CD8-positive, alpha-beta memory T cell (primary cell): ENCODE data around the gene TBPL2. TPM values are rescaled to one million over a fixed set of nuclear protein-coding genes. Genes with fewer than 3 reads are reported as not detected.
A peak's percentile ranks its signal among the peaks of the same experiment; 100 is the strongest.
"Not testable (repeated sequence)": the region's sequence is repeated elsewhere in the genome, so short reads cannot be mapped to it uniquely, and the experiment has no call there.

Experiments
- CTCF ChIA-PET: fragments of 350-600 bp; sonication (Branson Sonifier 250); formaldehyde crosslinking; loops from one replicate; lab custom pipeline; 2021; ENCODE audit warnings: antibody characterized with exemption; lab: Charles Lee
- POLR2A ChIA-PET: fragments of 350-600 bp; sonication (Branson Sonifier 250); formaldehyde crosslinking; loops from one replicate; lab custom pipeline; 2021; ENCODE audit warnings: antibody characterized with exemption; lab: Charles Lee
- DNase-seq, 5 donors: peaks; one replicate each; pipeline versions ENCODE4 v3.0.0 to v3.0.0-alpha.2; 2020 to 2022; ENCODE audit warnings: mixed read lengths in 1 of 5
- H3K27ac ChIP-seq: one replicate; pipeline ENCODE4 v1.7.0; 2013; ENCODE audit warnings: low read depth, mild to moderate bottlenecking, low read length, moderate library complexity
- H3K27me3 ChIP-seq: 2 replicates; pipeline ENCODE4 v1.7.0; 2013; ENCODE audit warnings: low read length, mild to moderate bottlenecking; ENCODE audit not compliant: insufficient read depth, poor library complexity, severe bottlenecking
- H3K36me3 ChIP-seq: 2 replicates; pipeline ENCODE4 v1.7.0; 2013; ENCODE audit warnings: mild to moderate bottlenecking, low read length, moderate library complexity; ENCODE audit not compliant: insufficient read depth
- H3K4me1 ChIP-seq: 2 replicates; pipeline ENCODE4 v1.7.0; 2013; ENCODE audit warnings: mild to moderate bottlenecking, low read length, moderate library complexity; ENCODE audit not compliant: insufficient read depth
- H3K4me3 ChIP-seq: 2 replicates; pipeline ENCODE4 v1.7.0; 2013; ENCODE audit warnings: mild to moderate bottlenecking, low read length
- H3K9me3 ChIP-seq: 2 replicates; pipeline ENCODE4 v1.7.0; 2013; ENCODE audit warnings: mild to moderate bottlenecking, low read length
- H3K27ac Mint-ChIP-seq, 8 donors: one replicate each; pipeline ENCODE4 v1.8.0; 2020 to 2021; ENCODE audit warnings: mixed read lengths in 8 of 8, mild to moderate bottlenecking in 6 of 8, inconsistent platforms in 3 of 8, moderate library complexity in 3 of 8
- H3K27me3 Mint-ChIP-seq, 2 donors: one replicate each; pipeline ENCODE4 v1.8.0; 2020 to 2021; ENCODE audit warnings: mixed read lengths in 2 of 2, mild to moderate bottlenecking in 1 of 2, moderate library complexity in 1 of 2
- H3K36me3 Mint-ChIP-seq, 3 donors: one replicate each; pipeline ENCODE4 v1.8.0; 2020 to 2021; ENCODE audit warnings: mixed read lengths in 3 of 3, inconsistent platforms in 1 of 3, mild to moderate bottlenecking in 1 of 3
- H3K4me1 Mint-ChIP-seq, 3 donors: one replicate each; pipeline ENCODE4 v1.8.0; 2020 to 2021; ENCODE audit warnings: mixed read lengths in 3 of 3, inconsistent platforms in 1 of 3, mild to moderate bottlenecking in 1 of 3
- H3K4me3 Mint-ChIP-seq, 7 donors: one replicate each; pipeline ENCODE4 v1.8.0; 2020 to 2021; ENCODE audit warnings: mixed read lengths in 7 of 7, mild to moderate bottlenecking in 6 of 7, moderate library complexity in 4 of 7, inconsistent platforms in 2 of 7
- H3K9me3 Mint-ChIP-seq, 5 donors: one replicate each; pipeline ENCODE4 v1.8.0; 2020 to 2022; ENCODE audit warnings: mixed read lengths in 5 of 5, mild to moderate bottlenecking in 3 of 5, moderate library complexity in 2 of 5, inconsistent platforms in 1 of 5
- polyA plus RNA-seq: library from polyadenylated mRNA; unstranded; fragments of 300-500 nt; fragmentation: Illumina TruSeq; gene quantifications from one replicate; pipeline ENCODE4 v1.2.3, GENCODE V29; 2021
- total RNA-seq, 2 experiments: library from RNA; stranded (reverse); gene quantifications; one replicate each; pipeline ENCODE4 v1.2.3, GENCODE V29; 2021

TBPL2 gene
- total and polyA plus RNA-seq, 3 experiments from 2014 or later, result not detected

DNA sequence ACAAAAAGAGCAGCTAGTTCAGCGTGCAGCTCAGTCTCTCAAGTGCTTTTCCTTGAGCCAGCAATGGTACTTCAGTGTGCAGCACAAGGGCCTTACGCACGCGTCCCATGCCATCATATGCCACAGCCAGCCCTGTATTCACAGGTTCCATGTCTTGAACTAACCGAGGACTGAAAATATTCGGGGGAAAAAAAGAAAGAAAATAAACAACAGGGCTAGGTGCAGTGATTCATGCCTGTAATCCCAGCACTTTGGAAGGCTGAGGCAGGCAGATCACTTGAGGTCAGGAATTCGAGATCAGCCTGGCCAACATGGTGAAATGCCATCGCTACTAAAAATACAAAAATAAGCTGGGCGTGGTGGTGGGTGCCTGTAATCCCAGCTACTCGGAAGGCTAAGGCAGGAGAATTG lies 57.4 kb downstream of the TBPL2 start:
- H3K4me1 Mint-ChIP-seq, result peaks cover 14 to 30% (median 20%) of the 10 kb centered on the region in 3 donors
- POLR2A ChIA-PET, result interaction anchor here (0.5 kb wide), 1 partner anchor 50 kb away, joined by 4 read pairs; no protein-coding TSS in a partner anchor
- not testable (repeated sequence) for H3K27ac Mint-ChIP-seq

DNA sequence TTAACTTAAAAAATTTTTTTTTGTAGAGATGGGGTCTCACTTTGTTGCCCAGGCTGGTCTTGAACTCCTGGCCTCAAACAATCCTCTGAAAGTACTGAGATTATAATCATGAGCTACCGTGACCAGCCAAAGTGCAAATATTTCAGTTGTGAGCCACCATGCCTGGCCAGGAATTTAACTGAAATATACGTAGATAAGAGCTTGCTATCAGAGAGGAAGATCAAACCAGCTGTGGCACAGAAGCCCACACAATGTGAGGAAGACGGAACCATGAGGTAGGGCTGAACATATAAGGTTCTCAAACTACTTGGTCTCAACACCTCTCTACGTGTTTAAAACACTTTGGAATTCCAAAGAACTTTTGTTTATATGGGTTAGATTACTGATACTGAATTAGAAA lies 57.9 kb downstream of the TBPL2 start:
- CTCF ChIA-PET, result interaction anchor here (0.9 to 1.3 kb wide), 2 partner anchors 10 kb away, joined by 3 to 4 read pairs; no protein-coding TSS in a partner anchor

More for the DNA sequence above, 57.4 kb downstream of the TBPL2 start:
- CTCF ChIA-PET, result interaction anchor here (1.3 kb wide), 1 partner anchor 10 kb away, joined by 3 read pairs; no protein-coding TSS in a partner anchor
- H3K4me1 ChIP-seq, H3K4me3 ChIP-seq, H3K9me3 Mint-ChIP-seq, H3K27me3 ChIP-seq, H3K27ac ChIP-seq, H3K9me3 ChIP-seq, H3K27me3 Mint-ChIP-seq, H3K4me3 Mint-ChIP-seq, DNase-seq: not testable (repeated sequence)
- H3K36me3 Mint-ChIP-seq, result peaks cover 17 to 84% (median 19%) of the 10 kb centered on the region in 3 donors
- peaks cover 15% of the 10 kb centered on the region for H3K36me3 ChIP-seq

DNA sequence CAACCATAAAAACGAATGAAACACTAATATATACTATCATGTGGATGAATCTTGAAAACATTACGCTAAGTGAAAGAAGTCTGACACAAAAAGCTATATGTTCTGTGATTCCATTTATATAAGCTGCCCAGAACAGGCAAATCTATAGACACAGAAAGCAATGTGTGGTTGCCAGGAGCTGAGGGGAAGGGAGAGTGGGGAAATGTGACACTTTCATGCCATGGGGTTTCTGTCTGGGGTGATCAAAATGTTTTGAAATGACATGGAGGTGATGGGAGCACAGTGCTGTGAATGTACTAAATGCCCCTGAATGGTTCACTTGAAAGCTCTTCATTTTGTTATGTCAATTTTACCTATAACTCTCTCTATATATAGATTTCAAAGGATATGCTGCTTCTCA lies 58.9 kb downstream of the TBPL2 start:
- DNase-seq, result no peak
- Histone ChIP-seq H3K36me3 (peaks cover 15% of the 10 kb centered on the region), H3K27ac (no peak overlapping the region), H3K4me1 (no peaks in the 10 kb centered on the region), H3K4me3 (no peak overlapping the region), H3K9me3 (no peaks in the 10 kb centered on the region), H3K27me3 (no peaks in the 10 kb centered on the region)
- CTCF ChIA-PET, result no interaction called here
- H3K9me3 Mint-ChIP-seq, result no peaks in the 10 kb centered on the region
- H3K4me1 Mint-ChIP-seq, result peaks cover 9 to 20% (median 9%) of the 10 kb centered on the region in 3 donors
- peak overlapping the region in 4 of 8 donors; percentile 3 to 36 (median 27) for H3K27ac Mint-ChIP-seq
- peaks cover 13 to 86% (median 20%) of the 10 kb centered on the region in 3 donors for H3K36me3 Mint-ChIP-seq
- POLR2A ChIA-PET, result no interaction called here
- H3K4me3 Mint-ChIP-seq, result peak overlapping the region in 1 of 7 donors; percentile 20
- no peaks in the 10 kb centered on the region for H3K27me3 Mint-ChIP-seq

More for the DNA sequence above, 57.9 kb downstream of the TBPL2 start:
- POLR2A ChIA-PET, result no interaction called here
- DNase-seq, result no peak
- Mint-ChIP-seq H3K36me3 (peaks cover 17 to 86% (median 21%) of the 10 kb centered on the region in 3 donors), H3K27ac (no peak overlapping the region), H3K27me3 (no peaks in the 10 kb centered on the region), H3K4me3 (no peak overlapping the region), H3K4me1 (peaks cover 13 to 27% (median 18%) of the 10 kb centered on the region in 3 donors), H3K9me3 (no peaks in the 10 kb centered on the region)
- no peak overlapping the region for H3K4me3 ChIP-seq
- no peaks in the 10 kb centered on the region for H3K9me3 ChIP-seq
- H3K27ac ChIP-seq, result no peak overlapping the region
- H3K27me3 ChIP-seq, result no peaks in the 10 kb centered on the region
- peaks cover 5% of the 10 kb centered on the region for H3K4me1 ChIP-seq
- H3K36me3 ChIP-seq, result peaks cover 15% of the 10 kb centered on the region

GRCh38 chr14:55381040-55381439 lies 59.4 kb downstream of the TBPL2 start:
- Histone ChIP-seq H3K36me3 (peaks cover 15% of the 10 kb centered on the region), H3K9me3 (no peaks in the 10 kb centered on the region), H3K27me3 (no peaks in the 10 kb centered on the region), H3K4me3 (no peak overlapping the region), H3K27ac (no peak overlapping the region), H3K4me1 (no peaks in the 10 kb centered on the region)
- POLR2A ChIA-PET, result no interaction called here
- Mint-ChIP-seq H3K9me3 (no peaks in the 10 kb centered on the region), H3K4me1 (peaks cover 4 to 20% (median 4%) of the 10 kb centered on the region in 3 donors), H3K36me3 (peaks cover 18 to 86% (median 25%) of the 10 kb centered on the region in 3 donors), H3K27me3 (no peaks in the 10 kb centered on the region), H3K4me3 (peak overlapping the region in 1 of 7 donors; percentile 68), H3K27ac (peak overlapping the region in 2 of 8 donors; percentile 12 to 61)
- CTCF ChIA-PET, result no interaction called here
- DNase-seq, result no peak

DNA sequence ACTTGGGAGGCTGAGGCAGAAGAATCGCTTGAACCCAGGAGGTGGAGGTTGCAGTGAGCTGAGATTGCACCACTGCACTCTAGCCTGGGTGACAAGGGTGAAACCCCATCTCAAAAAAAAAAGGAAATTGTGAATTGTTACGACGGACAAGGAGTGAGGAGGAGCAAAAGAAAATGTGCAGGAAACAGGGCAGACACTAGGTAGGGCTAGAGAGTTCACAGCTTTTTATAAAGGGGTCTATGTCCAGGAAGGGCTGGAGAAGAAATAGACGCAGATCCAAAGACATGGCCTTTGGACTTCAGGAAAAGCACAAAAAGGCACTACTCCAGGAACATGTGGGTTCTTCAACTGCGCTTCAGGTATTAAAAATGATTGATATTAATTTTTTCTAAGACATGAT lies 63.2 kb downstream of the TBPL2 start:
- H3K27ac ChIP-seq, result no peak overlapping the region
- H3K4me1 ChIP-seq, result peaks cover 22% of the 10 kb centered on the region
- Mint-ChIP-seq H3K36me3 (peaks cover 18 to 63% (median 19%) of the 10 kb centered on the region in 3 donors), H3K27ac (peak overlapping the region in 3 of 8 donors; percentile 5 to 40 (median 29)), H3K4me3 (no peak overlapping the region), H3K9me3 (no peaks in the 10 kb centered on the region), H3K4me1 (peaks cover 22 to 40% (median 35%) of the 10 kb centered on the region in 3 donors), H3K27me3 (no peaks in the 10 kb centered on the region)
- H3K4me3 ChIP-seq, result no peak overlapping the region
- ChIA-PET POLR2A (no interaction called here), CTCF (interaction anchor here (1.2 kb wide), 1 partner anchor 107 kb away, joined by 3 read pairs; the partner anchor contains the start of gene FBXO34)
- H3K9me3 ChIP-seq, result no peaks in the 10 kb centered on the region
- no peak for DNase-seq
- H3K27me3 ChIP-seq, result no peaks in the 10 kb centered on the region
- peaks cover 15% of the 10 kb centered on the region for H3K36me3 ChIP-seq

DNA sequence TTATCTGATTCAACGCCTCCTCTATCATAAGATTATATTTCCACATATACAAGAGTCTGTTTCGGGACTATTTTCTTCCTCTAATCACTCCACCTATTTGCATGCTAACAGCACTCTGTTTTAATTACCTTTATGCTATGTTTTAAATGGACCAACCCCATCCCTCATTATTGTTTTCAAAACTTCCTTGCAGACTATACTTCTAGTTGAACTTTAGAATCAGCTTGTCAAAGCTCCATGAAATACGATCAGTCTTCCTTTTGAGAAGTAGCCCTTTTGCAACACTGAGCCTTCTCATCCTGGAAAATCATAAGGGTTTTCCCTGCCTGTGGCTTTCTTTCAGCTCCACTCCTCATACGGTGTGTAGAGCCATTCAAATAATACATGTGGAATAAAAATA lies 65.6 kb downstream of the TBPL2 start:
- DNase-seq, result no peak
- Histone ChIP-seq H3K27me3 (no peaks in the 10 kb centered on the region), H3K4me3 (no peak overlapping the region), H3K4me1 (peaks cover 22% of the 10 kb centered on the region), H3K27ac (no peak overlapping the region), H3K36me3 (no peaks in the 10 kb centered on the region), H3K9me3 (no peaks in the 10 kb centered on the region)
- Mint-ChIP-seq H3K9me3 (no peaks in the 10 kb centered on the region), H3K4me1 (peaks cover 26 to 40% (median 35%) of the 10 kb centered on the region in 3 donors), H3K27ac (peak overlapping the region; percentile 76 to 93 (median 84)), H3K27me3 (peaks cover 0 to 2% of the 10 kb centered on the region in 2 donors), H3K4me3 (peak overlapping the region in 6 of 7 donors; percentile 6 to 62 (median 26)), H3K36me3 (peaks cover 8 to 52% (median 15%) of the 10 kb centered on the region in 3 donors)
- POLR2A ChIA-PET, result interaction anchor here (1.0 kb wide), 1 partner anchor 41 kb away, joined by 3 read pairs; no protein-coding TSS in a partner anchor
- CTCF ChIA-PET, result interaction anchor here (0.7 to 2.3 kb wide), 3 partner anchors 20 to 104 kb away, joined by 3 to 6 read pairs (median 6); no protein-coding TSS in a partner anchor

DNA sequence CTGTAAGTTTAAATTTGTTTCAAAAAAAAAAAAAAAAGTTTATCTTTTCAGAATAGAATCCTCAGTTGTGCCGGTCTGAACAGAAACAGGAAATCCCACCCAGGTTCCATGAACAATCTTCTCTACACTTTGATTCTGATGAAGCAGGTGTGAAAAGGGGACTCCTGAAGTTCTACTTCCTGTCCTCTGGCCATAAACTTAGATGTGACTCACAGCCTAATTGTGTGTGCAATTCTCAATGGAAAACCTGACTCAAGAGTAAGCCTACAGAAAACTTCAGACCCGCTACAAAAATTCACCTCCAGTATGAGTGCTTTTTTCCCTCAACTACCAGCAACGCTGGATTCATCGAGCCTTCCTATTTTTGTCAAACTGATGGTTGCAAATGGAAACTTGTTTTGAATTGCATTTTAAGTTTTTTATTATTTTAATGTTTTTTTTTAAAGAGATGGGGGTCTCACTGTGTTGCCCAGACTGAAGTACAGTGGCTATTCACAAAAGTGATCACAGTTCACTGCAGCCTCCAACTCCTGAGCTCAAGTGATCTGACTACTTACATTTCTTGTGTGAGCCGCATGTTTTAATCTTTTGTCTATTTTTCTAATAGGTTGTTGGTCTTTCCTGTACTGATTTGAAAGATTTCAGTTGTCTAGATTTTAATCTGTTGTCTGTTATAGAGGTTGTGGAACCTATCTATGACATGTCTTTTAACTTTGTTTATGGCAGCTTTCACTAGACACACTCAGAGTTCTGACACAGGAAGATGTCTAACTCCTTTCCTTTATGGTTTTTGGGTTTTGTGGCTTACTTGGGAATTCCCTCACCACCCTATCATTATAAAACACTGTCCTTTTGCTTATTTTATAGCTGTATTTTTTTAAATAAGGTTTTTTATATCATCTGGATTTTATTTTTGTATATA lies 66.4 kb downstream of the TBPL2 start:
- ChIA-PET POLR2A (interaction anchor here (1.0 kb wide), 1 partner anchor 41 kb away, joined by 3 read pairs; no protein-coding TSS in a partner anchor), CTCF (interaction anchor here (0.7 to 2.3 kb wide), 3 partner anchors 19 to 104 kb away, joined by 3 to 6 read pairs (median 6); no protein-coding TSS in a partner anchor)
- no peaks in the 10 kb centered on the region for H3K9me3 Mint-ChIP-seq
- Histone ChIP-seq H3K27ac (no peak overlapping the region), H3K4me1 (peaks cover 22% of the 10 kb centered on the region), H3K36me3 (no peaks in the 10 kb centered on the region), H3K27me3 (no peaks in the 10 kb centered on the region), H3K9me3 (no peaks in the 10 kb centered on the region), H3K4me3 (no peak overlapping the region)
- peak overlapping the region; percentile 2 to 67 (median 60) for H3K4me3 Mint-ChIP-seq
- peak overlapping the region; percentile 76 to 93 (median 86) for H3K27ac Mint-ChIP-seq
- H3K27me3 Mint-ChIP-seq, result peaks cover 0 to 3% of the 10 kb centered on the region in 2 donors
- peaks cover 8 to 56% (median 21%) of the 10 kb centered on the region in 3 donors for H3K36me3 Mint-ChIP-seq
- peaks cover 26 to 40% (median 35%) of the 10 kb centered on the region in 3 donors for H3K4me1 Mint-ChIP-seq
- DNase-seq, result peak in 3 of 5 donors; percentile 49 to 68 (median 53)
